Activated T-cell treated with anti-CD3 and anti-CD28 coated beads for 24 hours (primary cell): ENCODE results near the gene TNFAIP3.

ENCODE experiments used
- DNase-seq: peaks from one replicate; pipeline ENCODE4 v3.0.0-alpha.2; 2020; ENCODE audit warnings: low read depth

TNFAIP3 gene

GRCh38 chr6:137864812-137865508 lies 2.1 kb upstream of the TNFAIP3 start:
- DNase-seq: no peak

DNA sequence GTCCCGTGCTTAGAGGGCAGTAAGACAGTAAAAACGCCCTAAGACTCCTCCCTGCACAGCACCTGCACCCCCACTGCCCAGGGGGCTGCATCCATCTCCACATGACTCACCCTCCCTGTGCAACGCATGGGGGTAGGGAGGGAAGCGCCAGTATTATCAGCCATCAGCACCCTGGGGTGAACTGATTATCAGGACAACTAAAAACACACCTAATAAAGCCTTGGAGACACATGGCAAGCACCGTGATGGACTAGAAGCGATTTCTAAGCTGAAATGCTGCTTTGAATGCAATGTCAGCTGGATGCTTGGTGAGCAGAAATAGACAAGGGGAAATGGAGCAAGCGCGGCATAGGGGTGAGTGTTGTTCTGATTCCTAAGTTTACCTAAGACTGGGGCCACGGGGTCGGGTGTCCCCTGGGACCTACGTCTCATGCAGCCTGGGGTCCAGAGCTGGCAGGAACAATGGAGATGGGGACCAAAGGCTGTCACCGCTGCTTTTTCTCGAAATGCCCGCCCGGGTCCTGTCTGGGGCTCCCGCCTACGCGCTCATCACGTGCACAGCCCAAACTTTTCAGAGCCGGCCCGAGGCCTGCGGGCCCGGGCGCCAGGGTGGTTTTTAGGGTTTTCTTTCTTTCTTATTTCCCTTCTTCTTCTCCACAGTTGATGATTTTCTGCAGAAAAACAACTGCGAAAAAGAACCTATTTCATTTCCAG lies 702 bp upstream of the TNFAIP3 start:
- no peak for DNase-seq

- DNase-seq: no peak
Observed at GRCh38 chr6:137867685-137868509, 838 bp downstream of the TNFAIP3 start.

DNA sequence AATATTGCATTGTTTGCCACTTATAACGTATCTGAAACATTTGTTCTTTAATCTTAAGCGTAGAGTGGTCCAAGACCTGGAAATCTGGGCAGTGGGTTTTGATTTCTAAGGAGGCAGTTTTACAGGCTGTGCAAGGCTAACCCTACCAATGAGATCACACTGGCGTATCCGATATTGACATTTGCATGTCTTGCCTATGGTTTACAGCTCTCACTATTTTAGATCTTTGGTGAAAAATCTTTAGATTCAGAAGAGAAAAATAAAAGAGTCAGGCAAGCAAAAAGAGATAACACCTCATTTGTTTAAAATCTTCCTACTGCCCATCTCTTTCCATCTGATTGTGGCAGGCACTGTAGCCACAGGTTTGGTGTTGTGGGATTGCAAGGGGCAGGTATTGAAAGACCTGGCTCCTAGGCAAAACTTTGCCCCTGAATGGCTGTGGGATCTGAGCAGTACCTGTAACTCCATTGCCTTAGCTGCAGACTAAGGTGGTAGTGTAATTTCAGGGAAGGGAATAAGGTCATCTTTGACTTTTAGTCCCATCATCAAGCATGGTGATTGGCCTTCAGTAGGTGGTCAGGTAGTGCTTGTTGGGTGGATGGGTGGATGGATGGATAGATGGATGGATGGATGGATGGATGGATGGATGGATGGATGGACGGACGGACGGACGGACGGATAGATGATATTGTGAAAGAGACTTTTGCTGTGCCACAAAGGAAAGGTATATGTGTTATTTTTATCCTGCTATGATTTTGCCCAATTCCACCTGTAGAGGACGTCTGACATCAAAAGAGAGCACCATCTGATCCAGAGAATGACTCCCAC lies 1.9 kb downstream of the TNFAIP3 start:
- no peak for DNase-seq

DNA sequence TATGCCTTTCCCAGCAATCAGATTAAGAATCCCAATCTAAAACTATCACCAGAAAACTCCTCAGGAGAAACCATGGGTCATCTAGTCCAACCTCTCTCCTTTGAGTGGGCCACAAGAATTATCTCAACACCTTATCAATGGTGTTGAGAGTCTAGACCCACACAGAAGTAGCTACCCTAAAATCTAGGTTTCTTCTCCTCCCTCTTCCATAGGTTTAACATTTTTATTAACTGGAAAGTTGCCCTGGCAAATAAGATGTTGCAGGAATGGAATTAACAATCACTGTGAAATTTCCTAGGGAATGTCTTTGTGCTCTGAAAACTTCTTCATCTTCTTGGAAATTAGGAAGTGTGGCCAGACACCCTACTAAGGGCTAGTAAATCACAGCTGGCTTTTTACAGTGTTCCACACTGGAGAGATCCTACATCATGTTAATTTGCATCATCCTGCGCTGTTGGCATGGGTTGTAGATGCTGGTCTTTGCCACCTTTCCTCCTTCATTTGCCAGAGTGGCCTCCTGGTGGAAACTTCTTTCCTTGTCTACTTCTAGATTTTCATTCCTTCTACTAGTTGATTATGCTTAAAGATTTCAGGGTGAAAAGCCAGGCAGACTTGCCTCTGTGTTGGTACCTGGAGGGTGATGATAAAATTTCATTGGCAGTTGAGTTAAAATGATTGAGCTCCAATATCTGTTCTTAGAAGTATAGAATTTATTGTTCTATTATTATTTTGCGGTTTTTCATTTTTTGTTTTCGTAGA lies 2.7 kb downstream of the TNFAIP3 start:
- no peak for DNase-seq

GRCh38 chr6:137870308-137870644 lies 3.2 kb downstream of the TNFAIP3 start:
- DNase-seq: no peak

DNA sequence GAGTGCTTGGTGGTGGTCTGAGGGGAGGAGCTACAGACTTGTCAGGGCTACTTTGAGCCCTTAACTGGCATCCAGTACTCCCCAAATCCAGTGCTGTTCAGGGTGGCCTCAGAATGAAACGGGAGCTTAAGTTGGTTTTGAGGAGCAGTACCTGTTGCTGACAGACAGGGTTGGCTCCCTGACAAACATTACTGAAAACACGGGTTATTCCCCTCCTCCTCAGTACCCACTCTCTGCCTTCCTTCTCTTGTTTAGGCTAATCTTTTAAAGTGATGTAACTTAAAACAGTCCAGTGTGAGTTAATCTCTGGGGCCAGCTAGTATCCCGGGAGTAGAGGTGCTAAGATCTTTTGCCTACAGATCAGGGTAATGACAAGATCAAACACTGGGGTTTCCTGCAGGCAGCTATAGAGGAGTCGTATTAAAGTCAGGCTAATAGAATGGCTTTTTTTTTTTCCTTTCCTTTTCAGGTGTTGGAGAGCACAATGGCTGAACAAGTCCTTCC lies 3.7 kb downstream of the TNFAIP3 start:
- DNase-seq: peak; percentile 40

GRCh38 chr6:137871291-137871690 lies 4.2 kb downstream of the TNFAIP3 start:
- no peak for DNase-seq

DNA sequence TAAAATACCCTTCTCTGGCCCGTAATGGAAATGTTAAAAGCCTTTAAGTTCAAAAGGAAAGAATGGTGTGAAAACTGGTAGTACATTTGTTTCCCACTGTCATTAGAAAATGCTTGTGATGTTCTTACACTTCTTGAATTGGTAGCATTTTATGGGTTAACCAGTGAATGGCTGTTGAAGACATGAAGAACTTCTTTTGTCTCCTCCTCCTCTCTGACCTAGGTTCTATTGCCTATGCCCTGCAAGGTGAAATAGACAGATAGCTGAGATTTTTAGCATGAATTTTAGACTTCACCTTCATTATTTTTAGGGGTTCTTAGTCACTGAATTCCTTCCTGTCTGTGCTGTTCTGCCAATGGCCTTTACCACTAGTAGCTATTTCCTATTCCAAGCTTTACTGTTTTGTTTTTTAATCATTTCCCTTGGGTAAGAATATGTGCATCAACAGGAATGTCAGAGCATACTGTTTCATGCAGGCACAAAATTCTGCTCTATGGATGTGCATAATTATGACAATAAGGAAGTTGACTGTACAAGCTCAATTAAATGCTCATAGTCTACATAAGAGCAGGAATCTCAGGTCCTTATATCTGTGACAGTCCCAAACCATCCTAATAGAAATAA lies 4.9 kb downstream of the TNFAIP3 start:
- DNase-seq: no peak

DNA sequence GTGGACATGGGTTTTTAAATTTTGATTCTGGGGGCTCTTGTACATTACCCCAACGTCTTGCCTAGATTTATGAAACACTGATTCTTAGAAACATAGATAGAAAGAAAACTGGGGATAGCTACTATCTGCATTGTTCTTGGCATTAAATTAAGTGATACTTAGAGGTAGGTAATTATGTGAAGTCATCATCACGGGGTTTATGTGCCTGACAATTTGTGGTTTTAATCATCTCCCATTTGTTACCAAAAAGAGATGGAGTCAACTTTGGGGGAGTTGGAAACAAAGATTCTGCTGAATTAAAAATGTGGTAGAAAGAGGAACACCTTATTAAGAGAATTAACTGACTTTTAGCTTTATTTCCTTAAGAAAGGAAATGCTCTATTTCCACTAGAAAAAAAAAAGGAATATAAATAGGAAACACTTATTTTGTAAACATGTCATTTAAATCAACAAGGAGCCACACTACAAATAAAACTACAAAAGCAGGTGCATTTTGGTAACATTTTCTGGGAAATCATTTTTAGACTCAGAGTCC lies 5.6 kb downstream of the TNFAIP3 start:
- no peak for DNase-seq

GRCh38 chr6:137873273-137873762 lies 6.3 kb downstream of the TNFAIP3 start:
- DNase-seq: peak; percentile 83

DNA sequence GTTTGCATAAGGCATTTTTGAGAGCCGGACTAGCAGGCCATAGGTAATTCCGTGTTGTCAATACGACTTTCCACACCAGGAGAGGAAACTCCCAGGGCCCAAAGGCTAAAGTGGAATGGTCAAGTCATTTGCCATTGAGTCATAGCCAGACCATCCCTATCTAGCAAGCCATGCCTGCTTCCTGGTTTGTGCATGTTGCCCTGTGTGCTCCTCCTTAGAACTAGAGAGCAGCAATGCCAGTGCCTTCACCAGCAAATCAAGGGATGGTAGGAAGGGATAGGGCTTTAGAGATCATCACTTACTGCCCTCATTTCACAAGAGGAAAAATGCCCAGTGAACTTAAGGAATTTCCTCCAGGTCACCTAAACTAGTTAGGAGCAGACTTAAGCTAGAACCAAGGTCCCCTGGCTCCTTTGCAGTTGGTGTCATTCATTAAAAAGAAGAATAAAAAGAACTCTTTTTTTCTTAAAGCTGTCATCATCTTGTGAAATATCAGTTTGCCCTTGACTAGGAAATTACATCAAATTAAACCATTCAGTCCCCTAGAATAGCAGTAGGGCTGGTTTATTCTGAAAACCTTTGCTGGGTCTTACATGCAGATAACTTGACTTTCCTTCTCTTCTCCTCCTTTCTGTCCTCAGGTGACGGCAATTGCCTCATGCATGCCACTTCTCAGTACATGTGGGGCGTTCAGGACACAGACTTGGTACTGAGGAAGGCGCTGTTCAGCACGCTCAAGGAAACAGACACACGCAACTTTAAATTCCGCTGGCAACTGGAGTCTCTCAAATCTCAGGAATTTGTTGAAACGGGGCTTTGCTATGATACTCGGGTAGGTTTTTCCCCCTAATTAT lies 7.4 kb downstream of the TNFAIP3 start:
- DNase-seq: no peak

DNA sequence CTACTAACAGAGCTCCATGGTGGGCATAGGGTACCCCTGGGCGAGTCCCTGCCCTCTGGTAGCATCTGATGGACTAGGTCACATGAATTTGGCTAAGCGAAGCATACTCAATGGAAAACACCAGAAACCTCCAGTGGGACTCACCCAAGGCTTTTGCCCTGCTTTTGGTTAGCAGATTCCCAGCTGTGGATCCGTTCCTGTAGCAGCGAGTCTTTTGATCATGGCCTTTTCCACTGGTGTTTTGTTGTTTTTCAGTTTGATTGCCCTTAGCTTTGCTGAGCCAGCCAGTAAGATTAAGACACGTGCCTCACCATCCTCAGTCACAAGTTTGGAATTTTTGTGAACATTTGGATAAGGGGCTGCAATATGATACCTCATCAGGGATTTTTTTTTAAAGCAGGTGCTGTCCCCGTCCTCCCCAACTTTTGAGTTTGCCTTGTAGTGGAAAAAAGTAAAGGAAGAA lies 8.0 kb downstream of the TNFAIP3 start:
- DNase-seq: no peak

GRCh38 chr6:137875606-137876005 lies 8.5 kb downstream of the TNFAIP3 start:
- no peak for DNase-seq

- no peak for DNase-seq
Observed at GRCh38 chr6:137876547-137876946, 9.5 kb downstream of the TNFAIP3 start.

DNA sequence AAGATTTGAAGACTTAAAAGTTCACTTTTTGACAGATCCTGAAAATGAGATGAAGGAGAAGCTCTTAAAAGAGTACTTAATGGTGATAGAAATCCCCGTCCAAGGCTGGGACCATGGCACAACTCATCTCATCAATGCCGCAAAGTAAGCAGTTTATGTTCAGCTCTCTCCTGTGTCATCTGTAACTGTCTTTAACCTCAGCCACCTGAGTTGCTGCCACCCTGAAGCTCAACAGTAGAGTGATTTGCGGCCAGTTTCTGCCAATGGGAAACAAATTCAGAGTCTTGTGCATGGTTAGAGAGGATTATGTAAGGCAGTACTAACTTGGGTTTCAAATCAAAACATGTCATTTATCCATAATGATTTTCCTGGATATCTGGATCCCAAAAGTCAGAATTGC lies 10.1 kb downstream of the TNFAIP3 start:
- DNase-seq: no peak

DNA sequence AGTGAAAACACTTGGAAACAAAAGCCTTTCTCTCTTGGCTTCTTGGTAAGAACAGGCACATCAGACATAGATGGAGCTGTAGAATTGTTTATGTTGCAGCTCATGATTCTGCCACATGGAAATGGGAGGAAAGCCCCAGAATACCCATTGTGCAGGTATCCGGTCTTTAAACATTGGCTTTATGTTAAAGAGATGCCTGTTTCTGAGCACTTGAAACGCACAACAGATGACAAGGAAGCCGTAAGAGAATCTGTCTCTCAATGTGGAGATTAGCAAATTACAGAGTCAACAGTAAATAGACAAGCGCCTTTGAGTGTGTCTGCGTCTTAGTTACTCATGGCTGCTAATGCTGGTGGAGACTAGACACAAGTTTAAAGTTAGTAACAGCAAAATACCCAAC lies 10.5 kb downstream of the TNFAIP3 start:
- DNase-seq: no peak

DNA sequence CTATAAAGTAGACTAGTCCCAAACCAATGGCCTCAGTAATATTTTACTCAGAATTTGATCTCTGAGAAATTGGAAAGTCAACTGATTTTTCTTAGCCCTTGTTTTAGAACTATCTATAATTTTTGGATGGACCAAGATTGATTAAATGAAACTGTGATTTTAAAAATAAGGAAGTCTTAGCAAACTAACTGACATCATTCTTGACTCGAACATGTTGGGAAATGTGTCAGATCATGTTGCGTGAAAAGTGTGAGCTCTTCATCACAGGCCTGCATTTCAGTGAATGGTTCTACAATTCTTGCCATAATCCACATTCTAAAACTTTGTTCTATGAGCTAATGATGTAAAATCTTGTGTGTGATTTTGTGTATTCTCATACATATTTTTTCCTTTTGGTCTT lies 11.0 kb downstream of the TNFAIP3 start:
- DNase-seq: no peak
